HFFc6 (cell line): ENCODE measurements around the gene FOXP1. TPM values are rescaled to one million over a fixed set of nuclear protein-coding genes. Genes with fewer than 3 reads are reported as not detected.

Experiments
- DNase-seq: peaks from one replicate; pipeline ENCODE4 v3.0.0-alpha.2; 2018
- H3K27ac Mint-ChIP-seq: 2 replicates; pipeline ENCODE4 v1.8.0; 2020; ENCODE audit warnings: mild to moderate bottlenecking, mixed read lengths
- H3K27me3 Mint-ChIP-seq: 2 replicates; pipeline ENCODE4 v1.8.0; 2021; ENCODE audit warnings: mild to moderate bottlenecking, moderate library complexity, mixed read lengths; ENCODE audit not compliant: insufficient read depth
- H3K36me3 Mint-ChIP-seq: 2 replicates; pipeline ENCODE4 v1.8.0; 2021; ENCODE audit warnings: low read depth, mixed read lengths
- H3K4me1 Mint-ChIP-seq: 2 replicates; pipeline ENCODE4 v1.8.0; 2020; ENCODE audit warnings: low read depth, mixed read lengths
- H3K4me3 Mint-ChIP-seq: 2 replicates; pipeline ENCODE4 v1.8.0; 2020; ENCODE audit warnings: mild to moderate bottlenecking, moderate library complexity, mixed read lengths
- H3K9me3 Mint-ChIP-seq: 2 replicates; pipeline ENCODE4 v1.8.0; 2020; ENCODE audit warnings: mild to moderate bottlenecking, mixed read lengths
- total RNA-seq, 6 experiments: library from RNA; stranded (reverse); fragmentation: NEBNext Ultra II Directional; extraction: Animal tissue kit (Norgen Biotek cat#: 25700); gene quantifications; 2 replicates in 1 of 6; 3 replicates in 5 of 6; pipeline ENCODE4 v1.2.3, GENCODE V29; 2021
- TF ChIP-seq, protein P1 (sequence below): fragments of 200-600 bp; sonication (generic); IDR thresholded peaks from 2 replicates; pipeline ENCODE4 v1.5.0; 2021; ENCODE audit warnings: antibody characterized with exemption, mild to moderate bottlenecking

The FOXP1 gene
- total RNA-seq, 6 experiments from 2014 or later: 32.2 to 59.3 (median 52.0) TPM

DNA sequence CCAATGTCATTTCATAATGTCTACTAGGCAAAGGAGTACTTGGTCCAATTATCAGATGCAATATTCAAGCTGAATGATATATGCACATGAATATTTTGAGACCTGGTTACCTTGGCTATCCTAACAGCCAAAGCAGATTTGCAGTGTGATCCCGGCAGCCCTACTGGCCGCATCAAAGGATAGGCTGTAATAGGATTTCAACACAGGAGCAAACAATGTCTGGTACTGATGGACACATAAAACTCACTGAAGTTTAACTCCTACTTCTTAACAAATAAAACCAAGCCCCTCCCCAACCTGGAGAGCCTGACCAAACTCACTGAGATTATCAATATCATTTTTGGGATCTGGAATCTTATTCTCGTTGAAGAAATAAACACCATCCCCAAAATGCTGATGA, 130.2 kb downstream of the FOXP1 start:
- H3K9me3 Mint-ChIP-seq: no peaks in the 10 kb centered on the region
- no peaks in the 10 kb centered on the region for H3K27me3 Mint-ChIP-seq
- TF ChIP-seq, protein P1, sequence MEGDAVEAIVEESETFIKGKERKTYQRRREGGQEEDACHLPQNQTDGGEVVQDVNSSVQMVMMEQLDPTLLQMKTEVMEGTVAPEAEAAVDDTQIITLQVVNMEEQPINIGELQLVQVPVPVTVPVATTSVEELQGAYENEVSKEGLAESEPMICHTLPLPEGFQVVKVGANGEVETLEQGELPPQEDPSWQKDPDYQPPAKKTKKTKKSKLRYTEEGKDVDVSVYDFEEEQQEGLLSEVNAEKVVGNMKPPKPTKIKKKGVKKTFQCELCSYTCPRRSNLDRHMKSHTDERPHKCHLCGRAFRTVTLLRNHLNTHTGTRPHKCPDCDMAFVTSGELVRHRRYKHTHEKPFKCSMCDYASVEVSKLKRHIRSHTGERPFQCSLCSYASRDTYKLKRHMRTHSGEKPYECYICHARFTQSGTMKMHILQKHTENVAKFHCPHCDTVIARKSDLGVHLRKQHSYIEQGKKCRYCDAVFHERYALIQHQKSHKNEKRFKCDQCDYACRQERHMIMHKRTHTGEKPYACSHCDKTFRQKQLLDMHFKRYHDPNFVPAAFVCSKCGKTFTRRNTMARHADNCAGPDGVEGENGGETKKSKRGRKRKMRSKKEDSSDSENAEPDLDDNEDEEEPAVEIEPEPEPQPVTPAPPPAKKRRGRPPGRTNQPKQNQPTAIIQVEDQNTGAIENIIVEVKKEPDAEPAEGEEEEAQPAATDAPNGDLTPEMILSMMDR: no peak
- peaks cover 53% of the 10 kb centered on the region for H3K4me1 Mint-ChIP-seq
- H3K36me3 Mint-ChIP-seq: no peaks in the 10 kb centered on the region
- no peak overlapping the region for H3K4me3 Mint-ChIP-seq
- H3K27ac Mint-ChIP-seq: no peak overlapping the region
- DNase-seq: no peak

DNA sequence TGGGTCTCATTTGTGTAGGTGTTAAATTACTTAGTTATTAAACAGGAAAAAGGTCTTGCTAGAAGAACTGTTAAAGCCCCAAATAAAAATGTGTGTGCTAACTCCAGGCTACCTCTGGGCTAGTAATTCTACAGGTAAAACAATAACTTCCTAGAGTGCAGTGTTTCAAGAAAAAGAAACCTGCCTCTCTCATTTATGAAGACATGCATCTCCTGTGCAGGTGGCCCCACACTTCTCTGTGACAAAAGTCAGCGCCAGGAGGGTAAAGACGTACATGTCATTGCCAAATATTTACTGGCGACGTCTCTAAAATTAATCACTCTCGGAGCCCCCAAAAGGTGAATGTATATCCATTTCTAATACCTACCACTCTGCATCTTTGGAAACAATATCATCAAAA, 131.7 kb downstream of the FOXP1 start:
- H3K27me3 Mint-ChIP-seq: no peaks in the 10 kb centered on the region; the same call in 1 of the 2 replicates
- peaks cover 5% of the 10 kb centered on the region; the same call in 1 of the 2 replicates for H3K36me3 Mint-ChIP-seq
- H3K4me1 Mint-ChIP-seq: peaks cover 60% of the 10 kb centered on the region
- H3K27ac Mint-ChIP-seq: no peak overlapping the region
- DNase-seq: no peak
- no peak overlapping the region for H3K4me3 Mint-ChIP-seq
- H3K9me3 Mint-ChIP-seq: no peaks in the 10 kb centered on the region
- TF ChIP-seq, protein P1: no peak

DNA sequence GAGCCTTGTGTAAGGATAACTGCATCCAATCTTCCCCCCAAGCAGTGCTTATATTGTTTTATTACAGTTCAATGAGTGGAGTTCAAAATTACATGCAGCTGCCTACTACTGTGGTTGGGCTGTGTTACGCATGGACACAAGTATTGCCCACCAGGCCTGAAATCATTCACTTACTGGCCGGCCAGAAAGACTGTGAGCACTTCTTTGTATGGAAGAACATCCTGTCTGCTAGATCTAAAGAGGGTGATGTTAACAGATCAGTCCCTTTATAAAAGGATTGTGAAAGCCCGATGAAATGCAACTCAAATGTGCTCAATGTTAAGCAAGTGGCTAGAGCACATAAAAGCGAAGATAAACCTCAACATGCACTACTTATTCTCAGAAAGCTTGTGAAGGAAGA, 132.5 kb downstream of the FOXP1 start:
- no peak overlapping the region for H3K27ac Mint-ChIP-seq
- H3K4me1 Mint-ChIP-seq: peaks cover 60% of the 10 kb centered on the region
- peaks cover 5% of the 10 kb centered on the region; the same call in 1 of the 2 replicates for H3K36me3 Mint-ChIP-seq

DNA sequence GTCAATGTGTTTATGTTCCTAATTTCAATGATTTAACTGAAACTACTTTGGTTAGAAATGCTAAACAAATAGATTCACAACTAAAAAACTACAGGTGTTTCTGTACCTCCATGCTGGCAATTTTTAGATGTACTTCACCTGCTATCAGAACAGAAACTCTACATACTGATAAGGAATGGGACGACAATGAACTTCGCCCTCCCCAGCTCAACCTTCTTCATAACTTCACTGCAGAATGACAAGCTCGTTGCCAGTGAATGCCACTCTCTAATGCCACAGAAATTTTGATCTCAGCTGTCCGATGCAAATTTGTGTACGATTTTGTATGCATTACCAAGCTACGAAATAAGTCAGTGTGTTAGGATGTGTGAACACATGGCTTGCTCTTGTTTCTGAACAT, 133.4 kb downstream of the FOXP1 start:
- no peak overlapping the region for H3K27ac Mint-ChIP-seq
- TF ChIP-seq, protein P1: no peak
- no peaks in the 10 kb centered on the region; the same call in 1 of the 2 replicates for H3K27me3 Mint-ChIP-seq
- no peak overlapping the region for H3K4me3 Mint-ChIP-seq
- no peak for DNase-seq
- no peaks in the 10 kb centered on the region for H3K9me3 Mint-ChIP-seq
- peaks cover 5% of the 10 kb centered on the region; the same call in 1 of the 2 replicates for H3K36me3 Mint-ChIP-seq
- H3K4me1 Mint-ChIP-seq: peaks cover 52% of the 10 kb centered on the region

More for the DNA sequence above, 132.5 kb downstream of the FOXP1 start:
- Mint-ChIP-seq H3K9me3 (no peaks in the 10 kb centered on the region), H3K27me3 (no peaks in the 10 kb centered on the region; the same call in 1 of the 2 replicates), H3K4me3 (no peak overlapping the region)
- TF ChIP-seq, protein P1: no peak
- DNase-seq: no peak

DNA sequence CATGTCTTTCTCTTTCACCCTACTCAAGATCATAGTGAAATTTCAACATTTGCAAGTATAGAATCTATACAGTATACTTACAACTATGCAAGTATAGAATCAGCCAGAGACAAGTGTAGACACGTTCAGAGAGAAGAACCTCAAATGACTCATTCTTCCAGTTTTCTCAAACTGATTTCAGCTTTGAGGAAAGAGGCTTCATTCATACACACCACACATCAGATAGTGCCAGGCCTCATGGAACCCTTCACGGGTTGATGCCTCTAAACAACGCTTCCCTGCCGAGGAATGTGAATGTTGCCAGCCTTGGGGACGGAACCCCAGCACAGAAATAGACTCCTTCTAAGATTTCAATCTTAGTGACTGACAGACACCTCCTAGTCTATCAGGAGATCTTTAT, 135.7 kb downstream of the FOXP1 start:
- no peak for DNase-seq
- no peaks in the 10 kb centered on the region for H3K9me3 Mint-ChIP-seq
- H3K27ac Mint-ChIP-seq: peak overlapping the region; percentile 31; the same call in 1 of the 2 replicates
- H3K4me1 Mint-ChIP-seq: peaks cover 67% of the 10 kb centered on the region
- H3K4me3 Mint-ChIP-seq: no peak overlapping the region
- TF ChIP-seq, protein P1: no peak
- H3K27me3 Mint-ChIP-seq: no peaks in the 10 kb centered on the region; the same call in 1 of the 2 replicates
- H3K36me3 Mint-ChIP-seq: peaks cover 5% of the 10 kb centered on the region; the same call in 1 of the 2 replicates
